Adrenal gland (tissue), 5 donors: ENCODE results near the gene BTBD18.

Experiments used
- POLR2A ChIP-seq, 2 donors: fragments of 450-650 bp; IDR thresholded peaks; one replicate each; pipeline ENCODE4 v1.6.1; 2017; ENCODE audit warnings: antibody characterized with exemption in 2 of 2, mild to moderate bottlenecking in 2 of 2, moderate library complexity in 1 of 2
- TF ChIP-seq, protein P1 (sequence below), 6 experiments: fragments of 450-650 bp in 4 of 6; fragments of 200-600 bp in 2 of 6; sonication (generic) in 1 of 6; IDR thresholded peaks; 1 replicate in 5 of 6; 2 replicates in 1 of 6; pipeline versions ENCODE4 v1.5.1 to v1.8.0; 2016 to 2021; ENCODE audit warnings: antibody characterized with exemption in 6 of 6, mild to moderate bottlenecking in 2 of 6, moderate library complexity in 1 of 6
- donor health status: DM: no; HTN: no; CAD: no.

DNA sequence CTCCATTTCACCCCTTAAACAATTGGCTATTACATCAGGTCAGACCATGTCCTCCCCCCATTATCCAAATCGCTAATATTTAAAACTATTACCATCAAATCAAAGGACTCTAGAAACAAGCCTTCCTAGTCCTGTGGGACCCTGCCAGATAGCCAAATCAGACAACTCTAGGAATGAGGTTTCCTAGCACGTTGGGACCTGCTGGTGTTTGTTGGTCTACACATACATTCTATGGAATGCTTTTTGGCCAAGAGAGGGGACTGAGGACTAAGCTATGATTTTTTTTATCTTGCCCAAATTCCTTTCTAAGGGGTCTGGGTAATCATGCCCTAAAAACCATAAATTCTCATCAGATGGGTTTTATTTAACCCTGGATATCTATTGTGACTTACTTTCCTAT, 24.4 kb downstream of the BTBD18 start:
- TF ChIP-seq, protein P1, sequence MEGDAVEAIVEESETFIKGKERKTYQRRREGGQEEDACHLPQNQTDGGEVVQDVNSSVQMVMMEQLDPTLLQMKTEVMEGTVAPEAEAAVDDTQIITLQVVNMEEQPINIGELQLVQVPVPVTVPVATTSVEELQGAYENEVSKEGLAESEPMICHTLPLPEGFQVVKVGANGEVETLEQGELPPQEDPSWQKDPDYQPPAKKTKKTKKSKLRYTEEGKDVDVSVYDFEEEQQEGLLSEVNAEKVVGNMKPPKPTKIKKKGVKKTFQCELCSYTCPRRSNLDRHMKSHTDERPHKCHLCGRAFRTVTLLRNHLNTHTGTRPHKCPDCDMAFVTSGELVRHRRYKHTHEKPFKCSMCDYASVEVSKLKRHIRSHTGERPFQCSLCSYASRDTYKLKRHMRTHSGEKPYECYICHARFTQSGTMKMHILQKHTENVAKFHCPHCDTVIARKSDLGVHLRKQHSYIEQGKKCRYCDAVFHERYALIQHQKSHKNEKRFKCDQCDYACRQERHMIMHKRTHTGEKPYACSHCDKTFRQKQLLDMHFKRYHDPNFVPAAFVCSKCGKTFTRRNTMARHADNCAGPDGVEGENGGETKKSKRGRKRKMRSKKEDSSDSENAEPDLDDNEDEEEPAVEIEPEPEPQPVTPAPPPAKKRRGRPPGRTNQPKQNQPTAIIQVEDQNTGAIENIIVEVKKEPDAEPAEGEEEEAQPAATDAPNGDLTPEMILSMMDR (IDR thresholded peaks at IDR 0.05), result no peak
- TF ChIP-seq POLR2A (IDR thresholded peaks at IDR 0.05), result no peak
